Astrocyte (in vitro differentiated cells and primary cell): ENCODE results near the gene UBE2G1. TPM values are rescaled to one million over a fixed set of nuclear protein-coding genes. Genes with fewer than 3 reads are reported as not detected.

Experiments used
- DNase-seq: peaks from one replicate; pipeline ENCODE4 v3.0.0-alpha.2; 2010; ENCODE audit warnings: low read depth
- FAIRE-seq: peaks from 2 replicates; lab custom pipeline; 2011; peaks lifted over from hg19 to GRCh38; lab: Jason Lieb, UNC
- H2AFZ ChIP-seq: 2 replicates; pipeline ENCODE4 v1.6.0; 2012; ENCODE audit warnings: low read depth, low read length, inconsistent platforms
- H3K27ac ChIP-seq: 2 replicates; pipeline ENCODE4 v1.5.1; 2011; ENCODE audit warnings: low read depth, low read length, inconsistent platforms
- H3K27me3 ChIP-seq: 2 replicates; pipeline ENCODE4 v1.6.0; 2011; ENCODE audit warnings: low read length, inconsistent platforms; ENCODE audit not compliant: insufficient read depth
- H3K36me3 ChIP-seq: 2 replicates; pipeline ENCODE4 v1.5.1; 2011; ENCODE audit warnings: low read length, inconsistent platforms; ENCODE audit not compliant: insufficient read depth
- H3K4me1 ChIP-seq: 2 replicates; pipeline ENCODE4 v1.5.1; 2011; ENCODE audit warnings: low read length, inconsistent platforms; ENCODE audit not compliant: insufficient read depth
- H3K4me2 ChIP-seq: 2 replicates; pipeline ENCODE4 v1.6.0; 2012; ENCODE audit warnings: low read length, inconsistent platforms
- H3K4me3 ChIP-seq: 2 replicates; pipeline ENCODE4 v1.5.1; 2011; ENCODE audit warnings: low read depth, mild to moderate bottlenecking, low read length, inconsistent platforms; ENCODE audit not compliant: insufficient read depth
- H3K79me2 ChIP-seq: 2 replicates; pipeline ENCODE4 v1.6.0; 2012; ENCODE audit warnings: mild to moderate bottlenecking, low read length, inconsistent platforms; ENCODE audit not compliant: insufficient read depth
- H3K9ac ChIP-seq: 2 replicates; pipeline ENCODE4 v1.6.0; 2012; ENCODE audit warnings: mild to moderate bottlenecking, low read length, inconsistent platforms
- H3K9me3 ChIP-seq: 2 replicates; pipeline ENCODE4 v1.5.1; 2012; ENCODE audit warnings: low read depth, mild to moderate bottlenecking, low read length, inconsistent platforms; ENCODE audit not compliant: insufficient read depth
- H4K20me1 ChIP-seq: 2 replicates; pipeline ENCODE4 v1.6.0; 2012; ENCODE audit warnings: low read length, inconsistent platforms; ENCODE audit not compliant: insufficient read depth
- H3K27ac Mint-ChIP-seq: one replicate; pipeline ENCODE4 v1.8.0; 2021; ENCODE audit warnings: mild to moderate bottlenecking, mixed read lengths; ENCODE audit not compliant: unreplicated experiment
- H3K27me3 Mint-ChIP-seq: one replicate; pipeline ENCODE4 v1.8.0; 2021; ENCODE audit warnings: low read depth, mixed read lengths; ENCODE audit not compliant: unreplicated experiment
- H3K36me3 Mint-ChIP-seq: one replicate; pipeline ENCODE4 v1.8.0; 2021; ENCODE audit warnings: low read depth, mixed read lengths; ENCODE audit not compliant: unreplicated experiment
- H3K4me1 Mint-ChIP-seq: one replicate; pipeline ENCODE4 v1.8.0; 2021; ENCODE audit warnings: low read depth, mixed read lengths; ENCODE audit not compliant: unreplicated experiment
- H3K4me3 Mint-ChIP-seq: one replicate; pipeline ENCODE4 v1.8.0; 2021; ENCODE audit warnings: mild to moderate bottlenecking, moderate library complexity, mixed read lengths; ENCODE audit not compliant: unreplicated experiment
- H3K9me3 Mint-ChIP-seq: one replicate; pipeline ENCODE4 v1.8.0; 2021; ENCODE audit warnings: mild to moderate bottlenecking, mixed read lengths; ENCODE audit not compliant: unreplicated experiment
- CTCF ChIP-seq: IDR thresholded peaks from 2 replicates; pipeline ENCODE4 v1.5.1; 2011; ENCODE audit warnings: low read depth, mild to moderate bottlenecking, inconsistent platforms, low read length, moderate library complexity; ENCODE audit not compliant: insufficient read depth
- EZH2 ChIP-seq: IDR thresholded peaks from 2 replicates; pipeline ENCODE4 v1.6.1; 2012; ENCODE audit warnings: mild to moderate bottlenecking, low read length, inconsistent platforms; ENCODE audit not compliant: insufficient read depth
- total RNA-seq: library from RNA; stranded (reverse); gene quantifications from 2 replicates; pipeline ENCODE4 v1.2.1, GENCODE V29; 2021

UBE2G1 gene
- total RNA-seq, 1 donor from 2014 or later, result 123 TPM

GRCh38 chr17:4236456-4236855 lies 130.0 kb downstream of the UBE2G1 start:
- no peak for FAIRE-seq
- Mint-ChIP-seq H3K4me3 (no peak overlapping the region), H3K36me3 (peaks cover 4% of the 10 kb centered on the region), H3K27ac (peak overlapping the region; percentile 15), H3K4me1 (peaks cover 33% of the 10 kb centered on the region), H3K27me3 (no peaks in the 10 kb centered on the region), H3K9me3 (no peaks in the 10 kb centered on the region)
- no peaks in the 10 kb centered on the region for H3K9me3 ChIP-seq
- H4K20me1 ChIP-seq, result no peaks in the 10 kb centered on the region
- DNase-seq, result no peak
- H3K4me2 ChIP-seq, result no peak overlapping the region
- H3K9ac ChIP-seq, result no peak overlapping the region
- peaks cover 12% of the 10 kb centered on the region for H3K36me3 ChIP-seq
- TF ChIP-seq EZH2 (no peak), CTCF (no peak)
- H3K4me1 ChIP-seq, result peaks cover 23% of the 10 kb centered on the region
- H2AFZ ChIP-seq, result no peak overlapping the region
- no peak overlapping the region for H3K4me3 ChIP-seq
- peaks cover 18% of the 10 kb centered on the region for H3K79me2 ChIP-seq
- no peak overlapping the region for H3K27ac ChIP-seq
- H3K27me3 ChIP-seq, result no peaks in the 10 kb centered on the region

- Histone ChIP-seq H3K9me3 (no peaks in the 10 kb centered on the region), H3K27me3 (no peaks in the 10 kb centered on the region), H2AFZ (no peak overlapping the region), H3K79me2 (peaks cover 18% of the 10 kb centered on the region), H3K4me1 (peaks cover 28% of the 10 kb centered on the region), H3K27ac (no peak overlapping the region), H3K36me3 (peaks cover 12% of the 10 kb centered on the region), H3K4me2 (no peak overlapping the region), H3K4me3 (no peak overlapping the region), H4K20me1 (no peaks in the 10 kb centered on the region), H3K9ac (no peak overlapping the region)
- no peak for TF ChIP-seq EZH2
- H3K27me3 Mint-ChIP-seq, result no peaks in the 10 kb centered on the region
- no peaks in the 10 kb centered on the region for H3K9me3 Mint-ChIP-seq
- FAIRE-seq (no peak), DNase-seq (peak; percentile 43)
- no peak overlapping the region for H3K4me3 Mint-ChIP-seq
- H3K27ac Mint-ChIP-seq, result peak overlapping the region; percentile 44
- H3K4me1 Mint-ChIP-seq, result peaks cover 41% of the 10 kb centered on the region
- H3K36me3 Mint-ChIP-seq, result peaks cover 6% of the 10 kb centered on the region
These were observed 130.8 kb downstream of the UBE2G1 start for GRCh38 chr17:4235372-4236279.

- H3K9ac ChIP-seq, result no peak overlapping the region
- H3K27me3 ChIP-seq, result no peaks in the 10 kb centered on the region
- TF ChIP-seq EZH2, result no peak
- no peak for TF ChIP-seq CTCF
- Mint-ChIP-seq H3K4me3 (no peak overlapping the region), H3K9me3 (no peaks in the 10 kb centered on the region), H3K36me3 (peaks cover 6% of the 10 kb centered on the region), H3K27me3 (no peaks in the 10 kb centered on the region), H3K27ac (peak overlapping the region; percentile 42), H3K4me1 (peaks cover 49% of the 10 kb centered on the region)
- H3K9me3 ChIP-seq, result no peaks in the 10 kb centered on the region
- no peak overlapping the region for H2AFZ ChIP-seq
- H3K4me1 ChIP-seq, result peaks cover 40% of the 10 kb centered on the region
- H4K20me1 ChIP-seq, result peaks cover 7% of the 10 kb centered on the region
- no peak overlapping the region for H3K4me3 ChIP-seq
- H3K36me3 ChIP-seq, result peaks cover 12% of the 10 kb centered on the region
- no peak for FAIRE-seq
- H3K79me2 ChIP-seq, result peaks cover 18% of the 10 kb centered on the region
- H3K4me2 ChIP-seq, result no peak overlapping the region
- peak; percentile 79 for DNase-seq
- H3K27ac ChIP-seq, result peak overlapping the region; percentile 1
These were observed 132.1 kb downstream of the UBE2G1 start for GRCh38 chr17:4234401-4234800.
